Thyroid gland (tissue), 4 donors: ENCODE results near the gene TMEM239.

Experiments
- POLR2A ChIP-seq, 2 donors: fragments of 450-650 bp; IDR thresholded peaks; one replicate each; pipeline ENCODE4 v1.6.1; 2017; ENCODE audit warnings: antibody characterized with exemption in 2 of 2, mild to moderate bottlenecking in 2 of 2, moderate library complexity in 1 of 2
- TF ChIP-seq, protein P1 (sequence below), 6 experiments: fragments of 200-600 bp in 3 of 6; fragments of 450-650 bp in 3 of 6; sonication (generic) in 3 of 6; IDR thresholded peaks; one replicate each; pipeline ENCODE4 v1.5.1; 2016 to 2019; ENCODE audit warnings: antibody characterized with exemption in 6 of 6, mild to moderate bottlenecking in 2 of 6, inconsistent platforms in 1 of 6, moderate library complexity in 1 of 6

DNA sequence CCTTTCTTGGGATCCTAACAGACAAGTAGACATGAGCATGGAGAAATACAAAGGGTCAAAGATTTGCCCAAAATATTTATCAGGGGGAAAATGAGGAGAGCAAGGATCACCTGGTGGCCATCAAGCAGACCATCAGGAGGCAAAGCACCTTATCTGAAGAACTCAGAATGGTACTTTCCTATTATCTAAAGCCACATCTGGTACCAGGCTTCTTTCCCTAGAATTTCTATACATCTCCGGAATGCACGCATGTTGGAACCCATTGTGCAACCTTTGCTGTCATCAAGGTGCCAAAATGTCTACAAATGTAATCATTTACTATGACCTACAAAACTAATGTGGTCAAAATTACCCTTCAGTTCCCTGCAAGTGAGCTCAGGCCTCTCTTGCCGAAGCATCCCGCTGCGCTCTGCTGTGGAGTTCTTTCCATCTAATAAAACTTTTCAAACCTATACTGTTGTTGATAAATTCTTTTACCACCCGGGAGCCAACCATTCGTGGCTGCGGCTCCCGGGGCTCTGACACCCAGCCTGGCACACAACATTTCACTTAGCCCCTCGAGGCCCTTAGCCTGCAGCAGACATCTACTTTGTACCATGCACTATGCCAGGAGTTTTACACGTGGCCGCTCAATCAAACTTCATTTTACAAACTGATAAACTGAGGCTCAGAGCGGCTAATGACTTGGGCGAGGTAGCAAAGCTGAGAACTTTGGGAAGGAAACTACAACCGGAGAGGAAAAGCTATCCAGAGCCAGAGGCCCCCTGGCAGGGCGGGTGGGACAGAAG, 11.9 kb upstream of the TMEM239 start:
- TF ChIP-seq, protein P1, sequence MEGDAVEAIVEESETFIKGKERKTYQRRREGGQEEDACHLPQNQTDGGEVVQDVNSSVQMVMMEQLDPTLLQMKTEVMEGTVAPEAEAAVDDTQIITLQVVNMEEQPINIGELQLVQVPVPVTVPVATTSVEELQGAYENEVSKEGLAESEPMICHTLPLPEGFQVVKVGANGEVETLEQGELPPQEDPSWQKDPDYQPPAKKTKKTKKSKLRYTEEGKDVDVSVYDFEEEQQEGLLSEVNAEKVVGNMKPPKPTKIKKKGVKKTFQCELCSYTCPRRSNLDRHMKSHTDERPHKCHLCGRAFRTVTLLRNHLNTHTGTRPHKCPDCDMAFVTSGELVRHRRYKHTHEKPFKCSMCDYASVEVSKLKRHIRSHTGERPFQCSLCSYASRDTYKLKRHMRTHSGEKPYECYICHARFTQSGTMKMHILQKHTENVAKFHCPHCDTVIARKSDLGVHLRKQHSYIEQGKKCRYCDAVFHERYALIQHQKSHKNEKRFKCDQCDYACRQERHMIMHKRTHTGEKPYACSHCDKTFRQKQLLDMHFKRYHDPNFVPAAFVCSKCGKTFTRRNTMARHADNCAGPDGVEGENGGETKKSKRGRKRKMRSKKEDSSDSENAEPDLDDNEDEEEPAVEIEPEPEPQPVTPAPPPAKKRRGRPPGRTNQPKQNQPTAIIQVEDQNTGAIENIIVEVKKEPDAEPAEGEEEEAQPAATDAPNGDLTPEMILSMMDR (IDR thresholded peaks at IDR 0.05): no peak
- TF ChIP-seq POLR2A (IDR thresholded peaks at IDR 0.05): no peak
